Inflammatory macrophage treated with lipopolysaccharide for 4 hours (primary cell): ENCODE data around the gene GRK5.

Experiments
- DNase-seq: peaks from one replicate; pipeline ENCODE4 v3.0.0-alpha.2; 2020

Gene GRK5

GRCh38 chr10:119393421-119393820, 186.1 kb downstream of the GRK5 start:
- DNase-seq: no peak

- DNase-seq: no peak
These were observed 186.5 kb downstream of the GRK5 start for GRCh38 chr10:119393845-119394244.

- DNase-seq: no peak
These were observed 187.4 kb downstream of the GRK5 start for GRCh38 chr10:119394657-119395279.

- DNase-seq: peak; percentile 90
These were observed 188.1 kb downstream of the GRK5 start for GRCh38 chr10:119395280-119396007.

- no peak for DNase-seq
These were observed 188.8 kb downstream of the GRK5 start for GRCh38 chr10:119396008-119396708.

GRCh38 chr10:119396709-119397071, 189.3 kb downstream of the GRK5 start:
- DNase-seq: no peak

- no peak for DNase-seq
These were observed 190.0 kb downstream of the GRK5 start for GRCh38 chr10:119397416-119397815.

- DNase-seq: no peak
These were observed 191.6 kb downstream of the GRK5 start for GRCh38 chr10:119398996-119399395.

- DNase-seq: no peak
These were observed 192.1 kb downstream of the GRK5 start for GRCh38 chr10:119399466-119399865.

- DNase-seq: peak; percentile 42
These were observed 194.5 kb downstream of the GRK5 start for GRCh38 chr10:119401671-119402395.

GRCh38 chr10:119403921-119404320, 196.6 kb downstream of the GRK5 start:
- peak; percentile 27 for DNase-seq

- DNase-seq: peak; percentile 65
These were observed 197.5 kb downstream of the GRK5 start for GRCh38 chr10:119404719-119405519.

GRCh38 chr10:119405520-119405807, 198.1 kb downstream of the GRK5 start:
- no peak for DNase-seq

GRCh38 chr10:119406137-119406536, 198.8 kb downstream of the GRK5 start:
- no peak for DNase-seq

GRCh38 chr10:119406601-119407253, 199.4 kb downstream of the GRK5 start:
- peak; percentile 65 for DNase-seq

- peak; percentile 78 for DNase-seq
These were observed 199.9 kb downstream of the GRK5 start for GRCh38 chr10:119407254-119407777.

- no peak for DNase-seq
These were observed 200.7 kb downstream of the GRK5 start for GRCh38 chr10:119408072-119408471.

GRCh38 chr10:119408969-119409371, 201.6 kb downstream of the GRK5 start:
- no peak for DNase-seq

GRCh38 chr10:119409385-119409784, 202.0 kb downstream of the GRK5 start:
- no peak for DNase-seq

- no peak for DNase-seq
These were observed 202.5 kb downstream of the GRK5 start for GRCh38 chr10:119409906-119410305.

GRCh38 chr10:119410361-119411116, 203.2 kb downstream of the GRK5 start:
- no peak for DNase-seq
